GM12801 (cell line): ENCODE data around the gene AHI1.

Experiments
- CTCF ChIP-seq: IDR thresholded peaks from one replicate; pipeline ENCODE4 v1.5.1; 2011; ENCODE audit warnings: control low read depth; ENCODE audit not compliant: insufficient read length; ENCODE audit errors: extremely low read depth

Gene AHI1

DNA sequence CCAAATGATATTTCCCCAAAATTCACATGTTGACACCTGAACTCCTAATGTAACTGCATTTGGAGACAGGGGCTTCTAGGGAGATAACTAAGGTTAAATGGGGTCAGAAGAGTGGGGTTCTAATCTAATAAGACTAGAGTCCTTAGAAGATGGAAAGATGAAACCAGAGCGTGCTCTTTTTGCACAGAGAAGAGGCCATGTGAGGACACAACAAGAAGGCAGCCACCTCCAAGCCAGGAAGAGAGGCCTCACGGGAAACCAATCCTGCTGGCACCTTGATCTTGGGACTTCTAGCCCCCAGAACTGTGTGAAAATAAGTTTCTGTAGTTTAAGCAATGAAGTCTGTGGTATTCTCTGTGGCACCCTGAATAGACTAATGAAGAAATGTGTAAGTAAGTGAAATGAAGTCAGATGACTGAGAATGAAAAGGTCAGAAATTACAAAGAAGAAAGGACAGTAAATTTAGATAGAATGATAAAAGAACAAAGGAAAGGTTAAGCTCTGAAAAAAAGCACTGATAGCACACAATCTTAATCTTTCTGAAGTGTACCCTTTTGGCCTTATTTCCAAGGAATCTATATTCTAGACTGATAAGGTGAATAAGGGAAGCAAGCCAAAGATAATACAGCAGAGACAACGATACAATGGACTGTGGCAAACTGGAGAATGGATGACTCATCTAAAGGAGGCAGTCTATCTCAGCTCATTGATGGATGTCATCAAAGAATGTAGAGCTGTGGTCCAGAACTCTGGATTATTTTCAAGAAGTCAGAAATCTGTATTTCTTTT is 206.1 kb downstream of the AHI1 start:
- TF ChIP-seq CTCF, result no peak

GRCh38 chr6:135289816-135290215 is 207.7 kb downstream of the AHI1 start:
- TF ChIP-seq CTCF, result no peak

DNA sequence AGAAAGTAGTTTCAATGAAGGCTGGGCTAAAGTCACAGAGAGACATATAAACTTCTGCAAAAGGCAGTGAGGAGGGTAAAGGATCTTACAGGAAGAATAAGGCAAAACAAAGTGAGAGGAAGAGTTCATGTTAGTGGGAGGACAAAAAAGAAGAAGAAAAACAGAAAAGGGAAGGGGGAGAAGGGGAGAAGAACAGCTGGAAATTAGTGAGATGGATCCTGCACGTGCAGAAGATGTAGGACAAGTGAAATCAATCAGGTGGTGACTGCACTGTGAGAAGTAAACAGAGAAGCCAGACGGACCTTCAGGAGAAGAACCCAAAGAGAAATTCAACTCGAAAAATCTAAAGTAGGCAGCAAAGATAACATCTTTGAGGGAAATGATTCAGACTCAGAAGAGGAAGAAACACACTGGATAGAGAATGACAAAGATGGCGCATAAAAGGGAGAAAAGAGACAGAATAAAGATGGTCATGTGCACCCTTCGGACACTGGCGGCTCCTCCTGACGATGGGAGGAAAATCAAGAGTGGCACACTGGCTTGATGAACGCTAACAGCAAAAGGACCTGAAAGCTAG is 210.5 kb downstream of the AHI1 start:
- TF ChIP-seq CTCF, result no peak

DNA sequence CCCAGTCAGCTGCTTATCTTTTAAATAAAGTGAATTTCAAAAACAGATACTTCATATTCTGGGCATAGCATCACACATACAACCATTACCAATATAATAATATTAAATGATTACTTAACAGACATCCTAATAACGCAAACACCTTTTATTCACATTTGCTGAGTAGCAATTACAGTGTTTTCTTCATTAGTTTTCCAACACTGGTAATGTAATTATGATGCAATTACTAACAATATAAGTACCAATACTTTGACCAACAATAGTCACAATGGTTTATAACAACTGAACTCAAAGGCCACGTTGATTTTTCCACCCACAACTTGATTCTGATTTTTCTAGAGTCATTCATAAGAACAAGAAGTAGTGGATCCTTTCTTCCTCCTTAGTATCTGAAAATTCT is 212.4 kb downstream of the AHI1 start:
- no peak for TF ChIP-seq CTCF

- no peak for TF ChIP-seq CTCF
Observed at GRCh38 chr6:135283926-135284325, 213.6 kb downstream of the AHI1 start.

DNA sequence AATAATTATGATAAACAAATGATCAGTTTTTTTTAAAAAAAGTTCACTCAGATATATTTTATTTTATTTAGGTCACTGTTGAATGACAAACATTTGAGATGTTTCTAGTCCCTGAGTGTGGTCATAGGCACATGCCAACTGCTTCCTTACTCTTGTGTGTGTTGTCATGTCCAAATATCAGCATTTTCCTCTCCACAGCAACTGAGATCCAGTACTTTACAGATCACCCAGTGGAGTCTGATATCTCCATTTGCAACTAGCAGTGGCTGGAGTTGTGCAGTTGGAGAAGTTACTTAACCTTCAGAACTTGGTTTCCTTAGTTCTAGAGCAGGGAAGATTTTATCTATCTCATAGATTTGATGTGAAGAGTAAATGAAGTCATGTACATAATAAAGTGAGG is 215.1 kb downstream of the AHI1 start:
- TF ChIP-seq CTCF, result no peak

DNA sequence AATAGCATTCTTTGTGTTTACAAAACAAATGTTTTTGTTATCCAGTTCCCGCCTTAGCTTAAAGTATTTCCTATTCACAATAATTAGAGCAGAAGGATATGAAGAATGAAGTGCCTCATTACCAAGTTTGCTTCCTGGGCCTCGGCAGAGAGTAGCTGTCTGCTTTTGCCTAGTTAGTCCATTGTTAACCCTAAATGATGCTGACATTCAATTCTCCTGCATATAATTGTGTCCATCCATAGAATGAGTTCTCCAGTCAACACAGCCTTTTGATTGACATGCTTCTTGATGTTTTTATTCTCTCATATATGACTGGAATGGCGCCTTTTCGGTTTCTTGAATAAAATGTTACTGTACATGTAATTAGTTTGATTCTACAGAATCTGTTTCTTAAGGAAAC is 215.6 kb downstream of the AHI1 start:
- no peak for TF ChIP-seq CTCF
